HG03571 (cell line): ENCODE data around the gene PTER.

Source experiments
- ATAC-seq: cut with Tn5 transposase; IDR thresholded peaks from one replicate; pipeline ENCODE4 v1.9.1; 2021; ENCODE audit not compliant: unreplicated experiment

Gene PTER, protein sequence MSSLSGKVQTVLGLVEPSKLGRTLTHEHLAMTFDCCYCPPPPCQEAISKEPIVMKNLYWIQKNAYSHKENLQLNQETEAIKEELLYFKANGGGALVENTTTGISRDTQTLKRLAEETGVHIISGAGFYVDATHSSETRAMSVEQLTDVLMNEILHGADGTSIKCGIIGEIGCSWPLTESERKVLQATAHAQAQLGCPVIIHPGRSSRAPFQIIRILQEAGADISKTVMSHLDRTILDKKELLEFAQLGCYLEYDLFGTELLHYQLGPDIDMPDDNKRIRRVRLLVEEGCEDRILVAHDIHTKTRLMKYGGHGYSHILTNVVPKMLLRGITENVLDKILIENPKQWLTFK

GRCh38 chr10:16436758-16437539 is at the start of gene PTER:
Gene PTER, plus strand, starts transcription at chr10:16437010. Its CDS starts 47,375 bp downstream, at chr10:16484385.
- peak; percentile 98 for ATAC-seq

- no peak for ATAC-seq
Observed at GRCh38 chr10:16392531-16393069, 44.2 kb upstream of the PTER start.

DNA sequence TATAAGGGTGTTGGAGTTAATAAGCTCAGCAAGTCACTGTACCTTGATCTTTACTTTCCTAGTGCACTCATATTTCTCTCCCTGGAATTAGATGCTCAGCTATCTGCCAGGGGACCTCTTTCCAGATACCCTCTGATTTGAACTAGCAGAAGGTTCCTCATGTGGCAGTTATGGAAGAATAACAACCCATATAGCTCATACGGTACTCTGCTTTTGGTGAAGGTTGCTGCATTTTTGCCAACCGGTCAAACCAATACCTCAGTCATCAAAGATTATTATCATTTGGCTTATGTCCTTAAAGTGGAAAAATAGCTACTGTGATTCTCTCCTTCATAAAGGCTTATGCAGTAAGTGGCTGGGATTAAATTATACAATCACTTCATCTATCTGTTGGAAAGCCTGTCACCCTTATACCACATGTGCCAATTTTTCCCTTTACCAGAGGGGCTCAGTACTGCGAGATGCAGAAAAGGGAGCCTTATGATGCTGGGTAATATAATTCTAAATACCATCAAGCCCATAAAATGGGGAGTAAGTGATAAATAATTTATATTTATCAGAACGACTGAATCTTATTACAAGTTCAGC is 43.4 kb upstream of the PTER start:
- no peak for ATAC-seq

GRCh38 chr10:16401416-16401815 is 35.4 kb upstream of the PTER start:
- ATAC-seq: no peak

- no peak for ATAC-seq
Observed at GRCh38 chr10:16408379-16408778, 28.4 kb upstream of the PTER start.

GRCh38 chr10:16417341-16417740 is 19.5 kb upstream of the PTER start:
- ATAC-seq: no peak

DNA sequence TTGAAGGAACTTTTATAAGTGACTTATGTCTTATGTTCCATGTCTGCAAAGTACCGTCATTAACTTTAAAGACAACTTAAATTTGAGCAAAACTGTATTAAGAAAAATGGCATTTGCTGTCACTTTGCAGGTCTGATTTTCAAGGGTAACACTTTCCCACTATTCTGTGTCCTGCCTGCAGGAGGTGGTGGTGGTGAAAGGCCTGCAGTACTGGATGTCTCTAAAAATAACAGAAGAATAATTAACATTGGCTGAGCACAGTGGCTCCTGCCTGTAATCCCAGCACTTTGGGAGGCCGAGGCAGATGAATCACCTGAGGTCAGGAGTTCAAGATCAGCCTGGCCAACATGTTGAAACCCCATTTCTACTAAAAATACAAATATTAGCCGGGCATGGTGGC is 13.2 kb upstream of the PTER start:
- ATAC-seq: no peak

- ATAC-seq: no peak
Observed at GRCh38 chr10:16425449-16425848, 11.4 kb upstream of the PTER start.

DNA sequence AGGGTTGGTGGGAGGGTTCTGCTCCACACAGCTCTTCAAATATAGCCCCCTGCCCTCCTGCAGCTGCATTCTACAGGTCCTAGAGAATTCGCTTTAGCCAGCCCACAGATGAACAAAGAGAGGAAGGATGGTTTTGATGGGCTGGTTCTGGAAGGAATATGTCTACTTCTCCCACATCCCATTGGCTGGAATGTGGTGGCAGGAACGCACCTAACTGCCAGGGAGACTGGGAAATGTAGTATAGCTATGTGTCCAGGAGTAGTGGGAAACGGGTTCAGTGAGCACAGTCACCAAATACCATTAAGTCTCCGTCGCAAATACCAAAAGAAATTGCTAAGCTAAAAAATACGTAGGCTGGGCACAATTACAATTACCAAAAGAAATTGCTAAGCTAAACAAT is 7.3 kb upstream of the PTER start:
- ATAC-seq: no peak

GRCh38 chr10:16436367-16436757 is 448 bp upstream of the PTER start:
- peak; percentile 2 for ATAC-seq

GRCh38 chr10:16437540-16437894 is 707 bp downstream of the PTER start:
- no peak for ATAC-seq

DNA sequence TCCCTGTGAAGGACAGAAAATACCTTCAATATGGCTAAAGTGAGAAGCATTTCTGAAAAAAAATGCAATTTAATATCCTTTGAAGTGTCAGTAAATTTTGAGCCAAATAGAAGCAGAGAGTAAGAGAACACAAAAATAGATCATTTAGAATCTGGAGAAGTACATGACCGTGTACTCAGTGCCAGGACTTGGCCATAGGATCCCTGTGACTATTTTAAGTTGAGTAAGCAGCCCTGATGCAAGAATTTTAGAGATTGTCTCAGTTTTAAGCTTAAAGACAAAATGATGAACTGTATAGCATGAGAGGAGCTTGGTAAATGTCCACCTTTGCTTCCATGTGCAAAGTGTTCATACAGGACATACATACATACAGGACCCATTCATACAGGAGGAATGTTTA is 2.5 kb downstream of the PTER start:
- no peak for ATAC-seq

- ATAC-seq: no peak
Observed at GRCh38 chr10:16440396-16441133, 3.8 kb downstream of the PTER start.

GRCh38 chr10:16441173-16441840 is 4.5 kb downstream of the PTER start:
- ATAC-seq: no peak

DNA sequence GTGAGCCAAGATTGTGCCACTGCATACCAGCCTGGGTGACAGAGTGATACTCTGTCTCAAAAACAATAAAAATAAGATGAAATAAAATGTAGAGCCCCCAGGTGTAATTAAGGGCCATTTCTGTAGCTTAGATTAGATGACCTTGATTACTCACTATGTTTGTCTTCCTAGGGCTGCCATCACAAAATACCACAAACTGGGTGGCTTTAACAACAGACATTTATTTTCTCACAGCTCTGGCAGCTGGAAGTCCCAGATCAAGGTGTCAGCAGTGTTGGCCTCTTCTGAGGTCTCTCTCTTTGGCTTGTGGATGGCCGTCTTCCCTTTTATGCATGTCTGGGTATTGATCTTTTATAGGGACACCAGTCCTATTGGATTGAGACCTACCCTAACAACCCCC is 6.1 kb downstream of the PTER start:
- no peak for ATAC-seq

DNA sequence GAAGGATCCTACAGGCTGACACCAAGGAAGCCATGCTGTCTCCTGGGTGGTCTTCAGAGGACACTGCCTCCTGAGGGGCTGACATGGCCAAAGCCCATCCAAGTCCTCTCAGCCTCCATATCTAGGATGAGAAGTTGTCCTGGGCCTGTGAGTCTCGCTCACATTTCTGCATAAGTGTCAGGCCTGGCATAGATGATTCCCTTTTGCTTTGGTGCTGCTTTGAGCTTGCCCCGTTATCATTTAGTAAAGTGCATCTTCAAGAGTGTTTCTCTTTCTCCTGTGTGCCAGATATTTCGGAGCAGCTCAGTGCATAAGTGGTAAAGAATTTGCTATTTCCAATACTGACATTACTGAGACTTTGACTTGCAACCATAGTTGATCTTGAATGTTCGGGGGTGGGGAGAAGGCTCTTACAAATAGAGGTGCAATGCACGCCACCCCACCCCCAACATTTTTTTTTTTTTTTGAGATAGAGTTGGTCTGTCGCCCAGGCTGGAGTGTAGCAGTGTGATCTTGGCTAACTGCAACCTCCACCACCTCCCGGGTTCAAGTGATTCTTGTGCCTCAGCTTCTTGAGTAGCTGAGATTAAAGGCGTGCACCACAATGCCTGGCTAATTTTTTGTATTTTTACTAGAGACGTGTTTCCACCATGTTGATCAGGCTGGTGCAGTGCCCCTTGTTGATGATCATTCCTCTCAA is 9.1 kb downstream of the PTER start:
- ATAC-seq: no peak

DNA sequence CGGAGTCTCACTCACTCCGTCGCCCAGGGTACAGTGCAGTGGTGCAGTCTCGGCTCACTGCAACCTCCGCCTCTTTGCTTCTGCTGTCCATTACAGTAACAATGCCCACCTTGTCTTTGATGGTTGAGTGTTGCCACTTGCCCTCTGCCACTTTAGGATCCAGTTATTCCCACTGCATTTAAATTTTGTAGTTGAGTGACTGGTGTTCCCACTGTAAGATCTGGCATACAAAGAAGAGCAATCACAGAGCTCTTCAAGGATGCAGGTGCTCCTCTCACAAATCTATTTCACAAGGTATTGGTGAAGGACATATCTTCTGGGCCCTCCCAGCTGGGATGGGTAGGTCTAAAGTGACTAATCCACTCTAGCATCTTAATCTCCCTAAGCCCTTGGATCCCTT is 12.6 kb downstream of the PTER start:
- ATAC-seq: no peak

GRCh38 chr10:16458166-16458955 is 21.6 kb downstream of the PTER start:
- ATAC-seq: no peak

DNA sequence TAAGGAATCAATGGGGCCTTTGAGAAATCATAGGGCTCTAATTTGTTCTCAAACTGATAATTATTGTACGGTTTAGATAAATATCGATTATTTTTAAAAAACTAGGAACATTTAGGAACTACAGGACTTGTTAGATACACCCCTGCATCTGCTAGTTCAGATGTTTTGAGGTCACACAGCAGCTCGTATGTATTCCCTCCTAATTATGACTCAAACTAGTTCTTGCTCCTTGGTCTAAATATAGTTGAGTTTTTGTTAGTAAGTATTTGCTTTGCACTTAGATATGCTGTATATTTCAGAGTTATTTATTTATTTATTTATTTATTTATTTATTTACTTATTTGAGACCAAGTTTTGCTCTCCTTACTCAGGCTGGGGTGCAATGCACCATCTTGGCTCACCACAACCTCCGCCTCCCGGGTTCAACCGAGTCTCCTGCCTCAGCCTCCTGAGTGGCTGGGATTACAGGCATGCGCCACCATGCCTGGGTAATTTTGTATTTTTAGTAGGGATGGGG is 22.7 kb downstream of the PTER start:
- ATAC-seq: no peak
